Large intestine (tissue), 3 donors: ENCODE results near the gene SLC25A52. TPM values are rescaled to one million over a fixed set of nuclear protein-coding genes. Genes with fewer than 3 reads are reported as not detected.

Experiments
- DNase-seq, 2 donors: peaks; one replicate each; pipeline versions ENCODE4 v3.0.0 to v3.0.0-alpha.2; 2013
- H3K27ac ChIP-seq: one replicate; pipeline ENCODE4 v1.5.1; 2013; ENCODE audit warnings: low read length
- H3K27me3 ChIP-seq: 2 replicates; pipeline ENCODE4 v1.6.1; 2013; ENCODE audit warnings: low read length; ENCODE audit not compliant: control insufficient read depth, insufficient read depth
- H3K36me3 ChIP-seq: 2 replicates; pipeline ENCODE4 v1.6.1; 2013; ENCODE audit warnings: low read length; ENCODE audit not compliant: control insufficient read depth, insufficient read depth
- H3K4me1 ChIP-seq: one replicate; pipeline ENCODE4 v1.6.1; 2013; ENCODE audit warnings: low read length; ENCODE audit not compliant: control insufficient read depth, insufficient read depth
- H3K4me3 ChIP-seq: one replicate; pipeline ENCODE4 v1.5.1; 2013; ENCODE audit warnings: low read length
- H3K9me3 ChIP-seq: one replicate; pipeline ENCODE4 v1.6.1; 2013; ENCODE audit warnings: mild to moderate bottlenecking, low read depth, low read length, moderate library complexity; ENCODE audit not compliant: control insufficient read depth
- WGBS: methylation state at CpG from one replicate; pipeline ENCODE4 v1.1.5; 2013; ENCODE audit warnings: low lambda C conversion rate; ENCODE audit not compliant: insufficient coverage; 5-methylcytosine and 5-hydroxymethylcytosine counted together
- polyA plus RNA-seq: library from polyadenylated mRNA; unstranded; fragments of 120-200 nt; gene quantifications from one replicate; pipeline ENCODE4 v1.2.1, GENCODE V29; 2013

SLC25A52 gene
- polyA plus RNA-seq, 1 donor = 0.04 TPM

DNA sequence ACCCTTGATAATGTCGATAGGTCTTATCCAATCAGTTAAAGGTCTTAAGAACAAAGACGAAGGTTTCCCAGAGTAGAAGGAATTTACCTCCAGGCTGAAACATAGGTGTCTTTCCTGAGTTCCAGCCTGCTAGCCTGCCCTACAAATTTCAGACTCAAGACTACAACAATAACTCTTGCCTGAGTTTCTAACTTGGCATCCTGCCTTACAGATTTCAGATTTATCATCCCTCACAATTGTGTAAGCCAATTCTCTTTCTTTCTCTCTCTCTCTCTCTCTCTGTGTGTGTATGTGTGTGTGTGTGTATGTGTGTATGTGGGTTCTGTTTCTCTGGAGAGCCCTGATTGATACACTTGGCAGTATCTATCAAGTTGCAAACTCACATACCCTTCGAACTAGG lies 39.1 kb downstream of the SLC25A52 start:
- WGBS = no CpG with 5 or more reads among the region's 3 CpGs
- H3K4me3 ChIP-seq = no peak overlapping the region
- no peaks in the 10 kb centered on the region for H3K27me3 ChIP-seq
- H3K9me3 ChIP-seq = no peaks in the 10 kb centered on the region
- H3K27ac ChIP-seq = no peak overlapping the region
- DNase-seq = no peak
- no peaks in the 10 kb centered on the region for H3K36me3 ChIP-seq
- peaks cover 4% of the 10 kb centered on the region for H3K4me1 ChIP-seq

DNA sequence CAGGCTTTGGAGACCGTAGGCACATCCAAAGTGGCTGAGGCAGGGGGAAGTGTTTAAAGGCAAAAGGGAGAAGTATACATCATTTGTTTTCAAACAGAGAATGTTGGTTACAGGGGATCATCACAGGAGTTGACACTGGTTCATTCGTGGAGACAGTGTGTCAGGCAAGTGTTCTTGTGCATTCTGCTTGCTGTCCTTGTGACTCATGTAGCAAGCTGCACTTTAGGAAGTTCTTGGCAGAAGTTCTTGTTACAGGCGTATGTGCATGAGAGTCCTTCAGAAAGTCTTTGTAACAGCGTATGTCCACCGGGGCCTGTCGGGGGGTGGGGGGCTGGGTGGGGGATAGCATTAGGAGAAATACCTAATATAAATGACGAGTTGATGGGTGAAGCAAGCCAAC lies 39.8 kb downstream of the SLC25A52 start:
- WGBS = 100% methylated on average over 1 of the region's 7 CpGs
- Histone ChIP-seq H3K36me3 (no peaks in the 10 kb centered on the region), H3K9me3 (no peaks in the 10 kb centered on the region), H3K27ac (no peak overlapping the region), H3K4me1 (peaks cover 9% of the 10 kb centered on the region), H3K4me3 (no peak overlapping the region), H3K27me3 (no peaks in the 10 kb centered on the region)
- DNase-seq = no peak

DNA sequence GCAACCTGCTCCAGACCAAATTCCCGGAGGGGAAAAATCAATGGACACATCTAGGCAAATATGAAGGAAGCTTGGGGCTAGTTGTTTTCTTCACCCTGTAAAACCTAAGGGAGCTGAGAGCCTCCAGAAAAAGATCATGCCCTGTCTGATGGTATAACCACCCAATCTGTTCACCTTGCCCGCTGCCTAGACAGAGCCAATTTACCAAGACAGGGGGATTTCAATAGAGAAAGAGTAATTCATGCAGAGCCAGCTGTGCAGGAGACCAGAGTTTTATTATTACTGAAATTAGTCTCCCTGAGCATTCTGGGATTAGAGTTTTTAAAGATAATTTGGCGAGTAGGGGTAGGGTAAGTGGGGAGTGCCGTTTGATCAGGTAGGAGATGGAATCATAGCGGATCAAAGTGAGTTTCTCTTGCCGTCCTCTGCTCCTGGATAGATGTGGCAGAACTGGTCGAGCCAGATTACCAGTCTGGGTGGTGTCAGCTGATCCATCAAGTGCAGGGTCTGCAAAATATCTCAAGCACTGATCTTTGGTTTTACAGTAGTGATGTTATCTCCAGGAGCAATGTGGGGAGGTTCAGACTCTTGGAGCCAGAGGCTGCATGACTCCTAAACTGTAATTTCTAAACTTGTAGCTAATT lies 41.2 kb downstream of the SLC25A52 start:
- WGBS = 100% methylated on average over 1 of the region's 7 CpGs
- Histone ChIP-seq H3K9me3 (no peaks in the 10 kb centered on the region), H3K4me1 (peaks cover 12% of the 10 kb centered on the region), H3K4me3 (no peak overlapping the region), H3K27ac (no peak overlapping the region), H3K36me3 (no peaks in the 10 kb centered on the region), H3K27me3 (no peaks in the 10 kb centered on the region)
- no peak for DNase-seq

DNA sequence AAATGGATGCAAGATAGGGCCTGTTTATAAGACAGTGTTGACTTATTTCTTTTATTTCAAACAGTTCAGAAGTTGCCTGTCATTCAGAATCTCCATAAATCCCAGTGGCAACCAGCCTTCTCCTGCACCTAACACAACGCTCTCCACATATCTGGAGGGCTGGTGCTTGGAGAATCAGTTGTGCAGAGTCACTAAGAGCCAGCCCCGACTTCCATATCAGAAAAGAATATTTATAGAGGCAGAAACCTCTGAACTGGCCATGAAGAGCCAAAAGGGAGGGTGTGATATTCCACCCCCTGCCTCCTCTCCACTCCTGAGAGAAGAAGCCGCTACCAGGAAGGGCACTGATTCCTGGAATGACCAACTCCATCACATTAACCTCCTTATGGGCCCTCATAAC lies 42.3 kb downstream of the SLC25A52 start:
- WGBS = no CpG with 5 or more reads among the region's 3 CpGs

DNA sequence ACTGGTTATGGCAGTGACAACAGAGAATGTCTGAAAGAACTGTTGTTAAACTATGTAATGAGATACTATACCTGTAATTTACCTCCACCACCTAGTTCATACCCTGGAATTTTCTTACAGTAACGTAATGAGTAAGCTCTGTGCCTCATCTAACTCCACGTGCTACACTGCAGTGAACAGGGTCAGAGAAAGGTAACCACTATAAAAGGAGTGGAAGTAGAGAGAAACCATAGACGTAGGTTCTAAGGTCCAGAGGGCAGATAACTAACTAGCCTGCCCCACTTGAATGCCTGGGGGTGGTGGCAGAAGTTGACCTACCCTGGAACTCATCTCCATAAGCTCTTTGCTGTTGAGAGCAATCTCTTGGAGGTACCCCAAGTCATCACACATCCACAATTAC lies 44.3 kb downstream of the SLC25A52 start:
- no peak overlapping the region for H3K4me3 ChIP-seq
- DNase-seq = peak; percentile 87 to 94
- no peaks in the 10 kb centered on the region for H3K27me3 ChIP-seq
- H3K36me3 ChIP-seq = no peaks in the 10 kb centered on the region
- peaks cover 12% of the 10 kb centered on the region for H3K4me1 ChIP-seq
- peak overlapping the region; percentile 69 for H3K27ac ChIP-seq
- WGBS = no CpG with 5 or more reads among the region's 3 CpGs
- H3K9me3 ChIP-seq = no peaks in the 10 kb centered on the region

More for the DNA sequence above, 42.3 kb downstream of the SLC25A52 start:
- H3K27ac ChIP-seq = no peak overlapping the region
- peaks cover 12% of the 10 kb centered on the region for H3K4me1 ChIP-seq
- no peak for DNase-seq
- no peaks in the 10 kb centered on the region for H3K36me3 ChIP-seq
- no peak overlapping the region for H3K4me3 ChIP-seq
- no peaks in the 10 kb centered on the region for H3K9me3 ChIP-seq
- H3K27me3 ChIP-seq = no peaks in the 10 kb centered on the region

DNA sequence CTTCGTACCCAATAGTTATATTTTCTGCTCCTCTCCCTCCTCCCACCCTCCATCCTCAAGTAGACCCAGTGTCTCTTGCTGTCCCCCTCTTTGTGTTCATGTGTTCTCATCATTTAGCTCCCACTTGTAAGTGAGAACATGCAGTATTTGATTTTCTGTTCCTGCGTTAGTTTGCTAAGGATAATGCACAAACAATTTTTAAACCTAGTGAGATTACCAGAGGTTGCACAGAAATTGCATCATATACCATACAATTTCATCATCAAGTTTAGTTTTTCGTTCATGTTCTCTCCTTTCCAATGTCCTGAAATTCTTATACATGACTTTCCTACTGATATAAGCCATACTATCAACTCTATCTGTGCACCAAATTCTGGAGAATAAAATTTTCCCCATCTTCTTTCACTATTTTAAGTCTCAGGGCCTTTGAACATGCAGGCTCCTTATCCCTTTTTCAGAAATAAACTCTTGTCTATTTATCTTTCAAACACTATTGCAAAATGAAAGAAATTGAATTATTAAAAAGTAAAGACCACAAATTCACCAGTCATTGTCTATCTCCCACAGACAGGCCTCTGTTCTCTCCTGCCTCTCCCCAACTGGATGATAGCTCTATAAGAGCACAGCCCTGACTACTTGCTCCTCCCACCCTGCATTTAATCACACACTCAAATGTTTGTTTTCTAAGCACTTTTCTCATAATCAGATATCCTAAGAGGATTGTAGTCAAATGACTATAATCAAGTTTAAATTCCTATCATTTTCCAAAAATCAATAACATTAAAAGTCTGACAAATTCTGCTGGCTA lies 49.1 kb downstream of the SLC25A52 start:
- 100% methylated on average over 1 of the region's 3 CpGs for WGBS
- Histone ChIP-seq H3K27me3 (no peaks in the 10 kb centered on the region), H3K36me3 (no peaks in the 10 kb centered on the region), H3K9me3 (no peaks in the 10 kb centered on the region), H3K4me3 (no peak overlapping the region), H3K27ac (no peak overlapping the region), H3K4me1 (peaks cover 8% of the 10 kb centered on the region)
- no peak for DNase-seq

DNA sequence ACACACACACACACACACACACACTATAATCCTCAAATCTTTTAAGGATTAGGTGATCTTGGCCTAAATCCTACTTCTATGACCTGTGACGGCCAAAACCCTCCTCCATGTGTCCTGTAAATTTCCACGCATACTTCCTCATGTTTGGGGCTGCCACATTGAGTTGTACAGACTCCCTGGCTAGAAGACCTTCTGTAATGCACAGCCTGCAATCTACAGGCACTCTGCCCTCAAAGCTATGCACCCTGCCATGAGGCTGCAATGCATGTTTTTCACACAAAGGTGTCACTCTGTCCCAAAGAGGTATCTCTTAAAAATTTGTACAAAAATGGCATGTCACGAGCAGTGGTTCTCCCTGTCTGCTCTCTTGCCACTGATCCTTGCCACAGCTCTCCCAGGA lies 49.9 kb downstream of the SLC25A52 start:
- Histone ChIP-seq H3K9me3 (no peaks in the 10 kb centered on the region), H3K36me3 (no peaks in the 10 kb centered on the region), H3K27ac (no peak overlapping the region), H3K4me3 (no peak overlapping the region), H3K4me1 (peaks cover 3% of the 10 kb centered on the region), H3K27me3 (no peaks in the 10 kb centered on the region)
- WGBS = 90% methylated on average over 1 of the region's 3 CpGs
- no peak for DNase-seq

Other genes with a start within 250 kb of the SLC25A52 start
- gene TTR, start 169.0 kb downstream of the SLC25A52 start, polyA plus RNA-seq = 761 TPM
- gene B4GALT6, start 76.3 kb downstream of the SLC25A52 start, polyA plus RNA-seq = 12.4 TPM
- gene TRAPPC8, start 182.2 kb upstream of the SLC25A52 start, polyA plus RNA-seq = 38.5 TPM